Measurements from ENCODE around the gene INSIG1. TPM values are rescaled to one million over a fixed set of nuclear protein-coding genes. Genes with fewer than 3 reads are reported as not detected.

The INSIG1 gene
- polyA plus RNA-seq, 1 donor from 2014 or later: 28.5 TPM

DNA sequence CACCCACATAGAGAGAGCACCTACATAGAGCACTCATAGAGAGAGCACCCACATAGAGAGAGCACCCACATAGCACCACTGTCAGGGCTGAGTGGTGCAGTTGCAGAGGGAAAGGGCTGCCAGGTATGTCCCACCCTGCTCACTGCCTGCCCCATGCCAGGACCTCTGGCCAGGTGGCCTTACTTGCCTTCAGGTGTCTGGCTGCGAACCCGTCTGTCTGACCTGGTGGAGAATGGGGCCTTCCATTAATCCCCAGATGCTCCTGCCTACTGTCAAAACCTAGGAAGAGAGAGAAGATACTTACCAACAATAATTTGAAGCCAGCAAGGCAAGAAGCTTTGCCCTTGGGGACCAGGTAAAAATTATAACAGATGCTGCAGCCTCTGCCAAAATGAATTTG lies 51.1 kb downstream of the INSIG1 start:
- Mint-ChIP-seq H3K4me1 (peaks cover 0 to 4% (median 3%) of the 10 kb centered on the region in 3 donors), H3K36me3 (no peaks in the 10 kb centered on the region), H3K27ac (no peak overlapping the region), H3K4me3 (no peak overlapping the region), H3K9me3 (no peaks in the 10 kb centered on the region), H3K27me3 (peaks cover 5% of the 10 kb centered on the region)

- H3K4me1 Mint-ChIP-seq: peaks cover 0 to 4% (median 3%) of the 10 kb centered on the region in 3 donors
- H3K27ac Mint-ChIP-seq: no peak overlapping the region
- H3K36me3 Mint-ChIP-seq: no peaks in the 10 kb centered on the region
- H3K4me3 Mint-ChIP-seq: no peak overlapping the region
- no peaks in the 10 kb centered on the region for H3K9me3 Mint-ChIP-seq
- peaks cover 5% of the 10 kb centered on the region for H3K27me3 Mint-ChIP-seq
Measured at GRCh38 chr7:155349601-155350331, 52.1 kb downstream of the INSIG1 start.

DNA sequence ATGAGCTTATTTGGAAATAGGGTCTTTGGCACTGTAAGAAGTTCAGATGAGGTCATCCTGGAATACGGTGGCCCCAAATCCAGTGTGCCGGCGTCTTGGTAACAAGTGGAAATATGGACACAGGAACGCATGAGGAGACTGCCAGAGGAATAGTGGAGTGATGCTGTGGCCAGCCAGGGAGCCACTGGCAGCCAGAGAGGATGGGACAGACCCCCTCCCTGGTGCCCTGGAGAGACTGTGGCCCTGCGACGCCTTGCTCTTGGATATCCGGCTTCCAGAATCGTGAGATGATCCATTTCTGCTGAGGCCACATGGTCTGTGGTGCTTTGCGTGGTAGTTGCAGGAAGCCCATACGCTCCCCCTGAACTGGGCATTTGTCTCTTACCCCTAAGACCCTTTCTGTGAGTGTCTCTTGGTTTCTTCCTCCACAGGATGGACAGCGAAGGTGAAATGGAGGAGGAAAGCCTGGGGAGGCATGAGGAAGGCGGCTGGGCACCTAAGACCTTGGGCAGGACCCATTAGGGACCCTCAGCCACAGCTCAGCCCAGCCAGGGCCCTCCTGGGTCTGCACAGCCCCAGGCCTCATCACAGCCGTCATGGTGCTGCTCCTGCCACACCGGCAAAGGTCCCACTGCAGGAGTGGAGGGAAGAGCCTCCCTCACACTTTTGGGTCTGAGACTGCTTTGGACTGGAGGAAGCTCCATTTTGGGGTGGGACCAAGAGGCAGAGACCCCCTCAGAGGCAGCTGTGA lies 53.6 kb downstream of the INSIG1 start:
- Mint-ChIP-seq H3K27ac (no peak overlapping the region), H3K4me3 (no peak overlapping the region), H3K36me3 (no peaks in the 10 kb centered on the region), H3K4me1 (no peaks in the 10 kb centered on the region), H3K9me3 (no peaks in the 10 kb centered on the region), H3K27me3 (peaks cover 10% of the 10 kb centered on the region)

DNA sequence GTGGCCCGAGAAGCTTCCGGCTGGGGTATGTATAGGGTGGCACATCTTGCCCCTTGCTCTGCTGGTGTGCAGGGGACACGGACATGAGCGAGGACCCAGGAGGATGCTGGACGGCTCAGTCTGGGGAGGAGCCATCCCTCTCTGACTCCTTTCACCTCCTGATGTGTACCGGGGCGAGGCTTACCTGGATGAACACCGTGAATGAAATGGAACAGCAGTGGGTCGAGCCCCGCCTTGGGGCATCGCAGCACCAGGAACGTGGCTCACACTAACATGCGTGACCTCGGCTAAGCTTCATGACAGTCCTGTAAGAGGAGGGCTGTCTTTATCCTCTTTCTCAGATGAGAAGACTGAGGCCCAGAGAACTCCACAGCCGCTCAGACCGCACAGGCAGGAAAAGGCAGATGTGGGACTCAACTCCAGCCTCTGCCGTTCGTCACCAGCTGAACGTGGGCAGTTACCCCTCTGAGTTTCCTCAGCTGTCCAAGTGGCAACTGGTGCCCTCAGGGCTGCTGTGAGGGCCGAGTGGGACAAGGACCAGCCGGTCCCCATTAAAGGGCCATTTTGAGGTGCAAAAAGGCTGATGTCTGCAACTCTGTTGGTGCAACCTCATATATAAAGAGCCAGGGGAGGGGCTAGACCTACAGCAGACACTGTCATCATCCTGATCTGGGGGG lies 54.5 kb downstream of the INSIG1 start:
- peaks cover 15% of the 10 kb centered on the region for H3K27me3 Mint-ChIP-seq
- no peak overlapping the region for H3K4me3 Mint-ChIP-seq
- peaks cover 0 to 5% (median 0%) of the 10 kb centered on the region in 3 donors for H3K4me1 Mint-ChIP-seq
- no peaks in the 10 kb centered on the region for H3K9me3 Mint-ChIP-seq
- H3K36me3 Mint-ChIP-seq: no peaks in the 10 kb centered on the region
- no peak overlapping the region for H3K27ac Mint-ChIP-seq

GRCh38 chr7:155352753-155353115 lies 55.1 kb downstream of the INSIG1 start:
- Mint-ChIP-seq H3K4me3 (no peak overlapping the region), H3K9me3 (no peaks in the 10 kb centered on the region), H3K27me3 (peaks cover 19% of the 10 kb centered on the region), H3K4me1 (peaks cover 0 to 7% (median 0%) of the 10 kb centered on the region in 3 donors), H3K27ac (no peak overlapping the region), H3K36me3 (no peaks in the 10 kb centered on the region)

GRCh38 chr7:155353256-155353897 lies 55.7 kb downstream of the INSIG1 start:
- peaks cover 1% of the 10 kb centered on the region for H3K36me3 Mint-ChIP-seq
- no peaks in the 10 kb centered on the region for H3K9me3 Mint-ChIP-seq
- H3K27me3 Mint-ChIP-seq: peaks cover 21% of the 10 kb centered on the region
- H3K27ac Mint-ChIP-seq: no peak overlapping the region
- peaks cover 3 to 7% (median 3%) of the 10 kb centered on the region in 3 donors for H3K4me1 Mint-ChIP-seq
- no peak overlapping the region for H3K4me3 Mint-ChIP-seq

DNA sequence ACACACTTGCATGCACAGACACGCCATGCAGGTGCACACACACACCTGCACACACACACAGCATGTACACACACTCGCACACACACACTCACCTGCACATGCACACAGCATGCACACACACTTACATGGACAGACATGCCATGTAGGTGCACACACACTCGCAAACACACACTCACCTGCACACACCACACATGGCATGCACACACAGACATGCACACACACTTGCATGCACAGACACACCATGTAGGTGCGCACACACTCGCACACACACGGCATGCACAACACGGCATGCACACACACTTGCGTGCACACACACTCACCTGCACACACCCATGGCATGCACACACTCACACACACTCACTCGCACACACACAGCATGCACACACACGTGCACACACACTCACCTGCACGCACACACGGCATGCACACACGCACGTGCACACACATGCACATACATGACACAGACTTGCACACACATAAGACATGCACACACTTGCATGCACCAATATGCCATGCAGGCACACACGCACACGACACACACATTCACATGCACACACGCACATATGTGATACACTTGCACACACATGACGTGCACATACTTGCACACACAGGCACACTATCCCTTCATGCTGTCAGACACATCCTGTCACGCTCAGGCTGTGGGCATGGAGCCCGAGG lies 56.8 kb downstream of the INSIG1 start:
- H3K4me3 Mint-ChIP-seq: no peak overlapping the region
- no peak overlapping the region for H3K27ac Mint-ChIP-seq
- H3K9me3 Mint-ChIP-seq: no peaks in the 10 kb centered on the region
- peaks cover 1% of the 10 kb centered on the region for H3K36me3 Mint-ChIP-seq
- H3K4me1 Mint-ChIP-seq: peaks cover 3 to 7% (median 3%) of the 10 kb centered on the region in 3 donors
- peaks cover 25% of the 10 kb centered on the region for H3K27me3 Mint-ChIP-seq

- H3K36me3 Mint-ChIP-seq: peaks cover 1% of the 10 kb centered on the region
- H3K9me3 Mint-ChIP-seq: no peaks in the 10 kb centered on the region
- H3K4me1 Mint-ChIP-seq: peaks cover 7 to 11% (median 9%) of the 10 kb centered on the region in 3 donors
- no peak overlapping the region for H3K4me3 Mint-ChIP-seq
- peaks cover 29% of the 10 kb centered on the region for H3K27me3 Mint-ChIP-seq
- no peak overlapping the region for H3K27ac Mint-ChIP-seq
Measured at GRCh38 chr7:155355176-155355575, 57.5 kb downstream of the INSIG1 start.

DNA sequence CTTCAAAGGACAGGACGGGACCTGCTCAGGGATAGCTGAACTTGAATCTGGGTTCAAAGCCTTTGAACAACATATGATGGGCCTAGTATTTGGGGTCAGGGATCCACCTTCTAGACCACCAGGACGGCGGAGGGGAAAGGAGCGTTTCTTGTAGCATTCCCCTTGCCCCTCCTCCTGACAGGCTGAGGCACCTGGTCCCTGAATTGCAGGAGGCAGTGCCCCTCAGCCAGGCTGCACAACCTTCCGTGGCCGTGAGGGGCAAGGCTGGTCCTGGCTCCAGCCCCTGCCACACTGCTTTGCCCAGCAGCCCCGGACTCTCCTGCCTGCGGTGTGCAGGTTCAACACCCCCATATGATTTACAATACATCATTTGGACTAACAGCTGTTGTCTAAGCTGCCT lies 58.1 kb downstream of the INSIG1 start:
- H3K27me3 Mint-ChIP-seq: peaks cover 33% of the 10 kb centered on the region
- peaks cover 12 to 15% (median 14%) of the 10 kb centered on the region in 3 donors for H3K4me1 Mint-ChIP-seq
- no peak overlapping the region for H3K27ac Mint-ChIP-seq
- H3K36me3 Mint-ChIP-seq: peaks cover 2% of the 10 kb centered on the region
- no peak overlapping the region for H3K4me3 Mint-ChIP-seq
- no peaks in the 10 kb centered on the region for H3K9me3 Mint-ChIP-seq

- Mint-ChIP-seq H3K4me3 (no peak overlapping the region), H3K27ac (no peak overlapping the region), H3K9me3 (peaks cover 0 to 2% (median 0%) of the 10 kb centered on the region in 3 donors), H3K27me3 (peaks cover 35% of the 10 kb centered on the region), H3K36me3 (peaks cover 2% of the 10 kb centered on the region), H3K4me1 (peaks cover 18 to 22% (median 20%) of the 10 kb centered on the region in 3 donors)
Measured at GRCh38 chr7:155356323-155357105, 58.8 kb downstream of the INSIG1 start.

DNA sequence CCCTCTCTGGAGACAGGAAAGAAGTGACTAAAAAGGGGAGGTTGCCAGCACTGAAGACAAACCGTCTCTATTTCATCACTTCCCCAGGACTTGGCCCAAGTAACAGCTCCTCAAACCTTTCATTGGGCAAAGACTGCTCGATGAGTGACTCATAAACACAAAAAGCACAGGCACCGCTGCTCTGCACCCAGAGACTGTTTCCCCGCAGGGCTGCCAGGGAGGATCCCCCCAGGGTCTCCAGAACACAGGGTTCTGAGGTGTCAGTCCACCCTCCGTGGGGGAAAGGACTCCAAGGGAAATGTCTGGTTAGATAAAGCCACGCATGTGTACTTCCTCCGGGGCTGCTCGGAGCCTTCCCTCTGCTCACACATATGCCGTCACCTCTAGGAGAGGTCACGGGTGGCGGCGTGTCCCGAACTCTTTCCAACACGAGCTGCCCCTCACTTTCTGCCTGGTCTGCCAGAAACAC lies 59.9 kb downstream of the INSIG1 start:
- Mint-ChIP-seq H3K27me3 (peaks cover 40% of the 10 kb centered on the region), H3K9me3 (peaks cover 0 to 2% (median 0%) of the 10 kb centered on the region in 3 donors), H3K36me3 (peaks cover 2% of the 10 kb centered on the region), H3K4me3 (peak overlapping the region in 1 of 4 donors; percentile 58), H3K27ac (peak overlapping the region in 1 of 3 donors; percentile 33), H3K4me1 (peaks cover 25 to 29% (median 26%) of the 10 kb centered on the region in 3 donors)

DNA sequence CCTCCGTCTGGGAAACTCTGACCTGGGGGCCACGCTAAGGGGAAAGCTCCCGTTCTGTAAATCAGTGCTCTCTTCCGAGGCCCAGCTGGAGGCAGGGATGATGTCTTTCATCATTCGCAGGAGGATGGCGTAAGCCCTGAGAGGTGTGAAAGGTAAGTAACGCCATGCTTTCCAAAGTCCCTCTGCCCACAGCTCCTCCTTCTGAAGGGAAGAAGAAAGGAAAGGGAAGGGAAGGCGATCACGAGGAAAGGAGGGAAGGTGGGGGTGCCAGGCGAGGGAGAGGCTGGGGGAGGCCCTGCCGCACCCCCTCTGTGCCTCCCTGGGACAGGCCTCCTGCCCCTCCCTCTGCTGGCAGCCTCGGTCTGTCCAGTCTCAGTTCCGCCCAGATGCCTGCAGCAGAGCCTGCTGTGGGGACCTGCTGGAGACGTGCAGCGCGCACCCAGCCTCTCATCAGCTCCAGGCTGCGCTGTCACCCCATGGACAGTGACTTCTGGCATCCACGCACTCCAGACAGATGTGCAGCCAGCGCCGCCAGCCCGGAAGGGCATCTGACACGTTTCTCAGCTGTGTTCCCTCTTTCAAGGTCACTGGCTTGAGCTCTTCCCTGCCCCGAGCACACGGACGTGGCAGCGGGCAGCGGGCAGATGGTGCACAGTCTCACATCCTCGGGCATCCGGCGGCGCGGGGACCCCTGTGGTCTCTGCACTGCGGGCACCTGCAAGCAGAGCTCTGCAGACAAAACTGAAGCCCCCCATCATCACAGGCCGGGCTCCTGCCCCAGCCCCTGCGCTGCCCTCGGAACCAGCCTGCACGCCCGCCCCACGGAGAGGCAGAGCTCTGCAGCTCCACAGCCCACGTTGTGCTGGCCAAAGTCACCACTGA lies 60.6 kb downstream of the INSIG1 start:
- peak overlapping the region in 1 of 3 donors; percentile 33 for H3K27ac Mint-ChIP-seq
- peaks cover 0 to 2% (median 0%) of the 10 kb centered on the region in 3 donors for H3K9me3 Mint-ChIP-seq
- H3K4me3 Mint-ChIP-seq: peak overlapping the region in 1 of 4 donors; percentile 58
- H3K36me3 Mint-ChIP-seq: peaks cover 2% of the 10 kb centered on the region
- H3K4me1 Mint-ChIP-seq: peaks cover 26 to 29% (median 29%) of the 10 kb centered on the region in 3 donors
- peaks cover 42% of the 10 kb centered on the region for H3K27me3 Mint-ChIP-seq

Measured in IgD-negative memory B cell (primary cell).